ENCODE results near the gene YTHDC1.
"Not testable (repeated sequence)": the region's sequence is repeated elsewhere in the genome, so short reads cannot be mapped to it uniquely, and the experiment has no call there.

YTHDC1 gene

DNA sequence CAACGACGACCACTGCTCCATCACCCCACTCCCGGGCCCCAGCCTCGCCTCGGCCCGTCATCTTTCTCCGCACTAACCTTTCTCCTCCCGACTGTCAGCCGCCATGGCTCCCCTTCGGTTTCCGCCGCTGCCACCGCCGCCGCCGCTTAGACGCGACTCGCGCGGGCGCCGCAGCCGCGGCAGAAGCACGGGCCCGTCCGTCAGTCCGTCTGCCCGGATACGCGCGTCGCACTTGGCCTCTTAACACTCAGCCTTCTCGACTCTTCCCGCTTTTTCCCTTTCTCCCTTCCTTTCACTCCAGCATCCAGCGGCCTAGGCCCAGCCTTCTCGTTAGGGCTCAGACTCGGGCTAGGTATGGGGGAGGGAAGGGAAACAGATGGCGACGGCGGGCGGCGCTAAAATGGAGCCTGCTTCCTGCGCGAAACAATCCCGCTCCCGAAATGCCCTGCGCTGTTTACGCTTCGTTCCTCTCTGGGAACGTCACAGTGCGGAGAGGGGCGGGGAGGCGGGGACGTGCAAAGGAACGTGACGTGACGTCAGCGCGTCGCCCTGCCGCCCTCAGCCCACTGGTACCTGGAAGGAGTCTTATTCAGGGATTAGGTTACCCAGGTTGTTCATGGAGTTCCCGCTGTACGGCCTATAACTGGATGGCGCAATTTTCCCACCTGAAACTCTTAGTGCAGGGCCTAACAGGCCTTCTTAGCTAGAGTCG lies at the start of gene YTHDC1:
Gene YTHDC1, minus strand, starts transcription at position 442 of the 712 bp plus-strand sequence. Its CDS starts 337 bp downstream, at position 105.
- peak; percentile 96 for DNase-seq

DNA sequence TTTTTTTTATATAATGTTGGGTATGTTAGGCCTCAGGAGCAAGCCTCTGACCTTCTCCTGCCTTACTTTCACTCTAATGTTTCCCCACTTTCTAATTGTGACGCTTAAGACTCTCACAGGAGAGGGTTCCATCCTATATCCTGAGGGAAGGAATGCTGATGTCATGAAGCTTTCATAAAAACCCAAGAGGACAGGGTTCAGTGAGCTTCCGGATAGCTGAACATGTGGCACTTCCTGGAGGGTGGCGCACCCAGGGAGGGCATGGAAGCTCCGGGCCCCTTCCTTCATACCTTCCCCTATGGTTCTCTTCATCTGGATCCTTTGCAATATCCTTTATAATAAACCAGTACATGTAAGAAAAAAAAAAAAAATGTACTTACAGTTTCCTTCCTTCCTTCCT lies 49.4 kb upstream of the YTHDC1 start:
- no peak for DNase-seq

DNA sequence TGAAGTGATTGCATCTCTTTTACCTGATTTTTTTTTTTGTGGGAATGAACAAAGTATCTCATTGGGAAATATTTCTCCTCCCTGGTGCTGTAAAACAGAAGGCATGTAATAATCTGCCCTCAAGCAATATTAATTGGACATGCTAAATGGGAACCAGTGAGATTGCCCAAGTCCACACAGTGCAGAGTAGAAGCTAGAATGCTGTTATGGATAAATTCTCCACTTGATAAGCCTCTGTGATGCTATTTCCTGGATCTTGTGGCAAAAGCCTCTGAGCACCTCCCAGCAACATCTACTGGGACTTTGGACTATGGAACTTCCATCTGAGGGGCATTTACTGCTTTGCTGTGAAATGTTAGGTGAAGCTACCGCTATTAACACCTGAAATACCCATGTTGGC lies 46.9 kb upstream of the YTHDC1 start:
- DNase-seq, result no peak

DNA sequence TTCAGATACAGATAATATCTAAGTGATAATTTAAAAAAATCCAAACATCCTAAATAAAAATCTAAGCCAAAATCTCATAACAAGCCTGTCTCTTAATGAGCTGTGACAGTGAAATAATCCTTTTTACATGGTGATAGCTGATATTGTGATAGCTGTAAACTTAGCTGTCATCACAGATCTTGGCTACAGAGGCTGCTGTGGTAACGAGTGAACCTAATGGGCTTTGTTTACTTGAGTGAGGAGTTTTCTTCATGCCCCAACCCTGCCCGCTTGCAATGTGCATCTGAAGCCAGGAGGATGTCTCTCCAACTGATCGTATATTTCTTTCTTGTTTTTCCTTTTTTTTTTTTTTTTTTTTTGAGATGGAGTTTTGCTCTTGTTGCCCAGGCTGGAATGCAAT lies 41.5 kb upstream of the YTHDC1 start:
- no peak for DNase-seq

DNA sequence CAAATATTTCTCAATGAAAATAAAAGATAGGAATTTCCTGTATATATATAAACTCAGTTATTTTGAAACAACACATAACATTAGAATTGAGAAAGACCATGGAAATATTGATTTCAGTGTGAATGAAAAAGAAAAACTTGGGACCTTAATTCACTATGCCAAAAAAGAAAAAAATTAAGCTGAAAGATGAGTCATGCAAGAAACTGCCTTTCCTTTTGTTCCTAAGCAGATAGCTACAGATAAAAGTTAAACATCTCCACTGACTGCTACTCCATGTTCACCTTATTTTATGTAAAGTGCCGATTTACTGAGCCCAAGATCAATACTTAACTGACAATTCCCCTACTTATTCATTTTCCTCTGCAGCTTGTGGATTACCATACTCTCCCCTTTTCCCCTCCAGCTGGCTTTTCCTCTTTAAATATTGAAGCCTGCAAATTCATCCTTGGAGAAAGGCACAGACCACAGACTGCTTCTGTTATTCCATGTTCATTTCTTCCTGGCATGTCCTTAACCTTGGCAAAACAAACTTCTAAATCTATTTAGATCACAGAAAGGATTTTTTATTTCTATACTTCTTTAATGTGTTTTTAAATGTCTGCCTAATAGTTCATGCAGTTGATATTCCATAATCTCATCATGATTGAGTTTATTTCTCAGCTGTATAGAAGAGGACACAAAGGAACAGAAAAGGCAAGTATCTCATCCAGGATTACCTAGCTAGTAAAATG lies 40.5 kb upstream of the YTHDC1 start:
- DNase-seq, result no peak

DNA sequence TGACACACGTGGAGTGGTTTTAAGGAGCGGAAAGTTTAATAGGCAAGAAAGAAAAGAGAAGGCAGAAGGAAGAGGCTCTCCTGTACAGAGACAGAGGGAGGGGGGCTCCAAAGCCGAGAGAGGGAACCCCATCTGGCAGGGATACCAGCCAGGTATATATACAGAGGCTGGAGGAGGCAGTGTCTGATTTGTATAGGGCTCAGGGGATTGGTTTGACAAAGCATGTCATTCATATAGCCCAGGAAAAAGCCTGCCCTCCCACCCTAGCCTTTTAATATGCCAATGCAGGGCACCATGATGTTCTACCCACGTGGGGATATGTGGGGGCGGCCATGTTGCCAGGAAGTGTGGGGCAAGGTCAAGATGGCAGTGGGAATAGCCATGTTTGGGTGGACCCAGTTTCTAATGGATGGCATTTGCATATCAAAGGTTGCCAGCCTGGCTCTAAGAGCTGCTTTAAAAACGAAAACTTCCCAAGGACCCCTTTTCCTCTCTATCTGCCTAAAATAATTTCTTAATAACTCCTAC lies 39.6 kb upstream of the YTHDC1 start:
- DNase-seq, result not testable (repeated sequence)

DNA sequence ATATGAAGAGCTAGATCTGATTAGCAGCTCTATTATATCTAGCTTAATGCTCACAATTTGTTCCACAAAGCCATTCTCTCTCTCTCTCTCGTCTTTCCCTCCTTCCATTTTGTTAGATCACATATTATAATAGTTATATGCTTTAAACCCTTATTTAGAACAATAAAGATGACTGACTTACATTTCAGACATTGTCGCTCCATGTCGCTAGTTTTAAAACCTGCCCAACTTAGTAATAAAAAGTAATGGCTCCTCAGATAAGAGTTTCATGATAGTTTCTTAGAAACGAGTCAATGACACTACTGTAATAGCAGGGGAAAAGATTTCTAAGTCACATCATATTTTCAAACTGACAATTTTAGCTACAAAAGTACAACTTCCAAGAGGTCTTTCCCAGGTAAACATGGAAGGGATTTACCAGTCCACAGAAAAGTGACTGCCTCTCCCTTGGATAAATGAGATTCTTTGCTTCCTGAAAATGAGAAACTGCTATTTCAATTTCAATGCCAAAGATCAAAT lies 38.5 kb upstream of the YTHDC1 start:
- no peak for DNase-seq

DNA sequence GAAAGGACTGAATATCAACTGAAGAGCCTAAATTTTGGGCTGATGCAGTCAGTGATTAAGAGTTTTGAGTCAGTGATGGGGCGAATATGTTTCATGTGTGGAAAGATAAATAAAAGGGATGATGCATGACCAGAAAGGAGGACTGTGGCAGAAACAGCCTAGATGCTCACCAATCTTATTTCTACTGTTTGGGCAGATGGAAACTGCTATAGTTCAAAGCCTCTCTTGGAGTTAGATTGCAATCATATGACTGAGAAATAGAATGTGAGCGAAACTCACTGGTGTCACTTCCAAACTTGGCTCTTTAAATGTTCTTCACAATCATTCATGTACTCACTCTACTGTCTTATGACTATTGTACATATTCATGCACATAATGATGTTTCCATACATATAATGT lies 35.4 kb upstream of the YTHDC1 start:
- no peak for DNase-seq

DNA sequence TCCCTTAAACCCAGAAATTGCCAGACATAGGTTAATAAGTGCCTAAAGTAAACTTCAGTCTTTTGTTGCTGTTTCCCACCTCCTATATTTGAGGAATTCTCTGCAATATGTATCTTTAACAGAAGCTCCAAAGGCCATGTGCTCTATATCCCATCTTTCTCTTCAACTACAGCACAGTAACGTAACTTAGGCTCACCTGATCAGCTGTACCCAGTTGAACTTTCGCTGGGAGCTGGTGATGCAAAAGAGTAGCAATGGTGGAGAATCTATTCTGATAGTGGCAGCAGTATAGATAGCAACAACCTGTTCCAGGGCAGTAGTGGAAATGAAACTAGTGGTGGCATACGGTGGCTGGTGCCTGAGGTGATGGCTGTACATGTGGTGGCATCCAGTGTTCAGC lies 33.2 kb upstream of the YTHDC1 start:
- no peak for DNase-seq

DNA sequence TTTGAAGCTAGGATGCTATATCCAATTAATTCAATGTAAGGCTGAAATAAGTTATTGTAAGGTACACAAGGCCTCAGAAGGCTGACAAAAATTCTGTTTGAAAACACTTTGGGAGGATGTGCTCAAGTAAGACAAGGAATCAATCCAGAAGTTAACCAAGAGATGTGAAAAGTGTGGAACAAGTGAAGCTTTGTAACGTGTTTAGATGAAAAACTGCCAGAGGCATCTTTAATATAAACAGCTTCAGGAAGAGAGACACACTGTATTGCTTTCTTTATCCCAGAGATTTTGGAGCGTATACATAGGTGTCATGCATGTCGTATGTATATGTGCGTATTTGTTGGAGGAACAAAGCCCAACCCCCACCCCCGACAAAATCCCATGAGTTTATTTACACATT lies 28.3 kb upstream of the YTHDC1 start:
- no peak for DNase-seq

DNA sequence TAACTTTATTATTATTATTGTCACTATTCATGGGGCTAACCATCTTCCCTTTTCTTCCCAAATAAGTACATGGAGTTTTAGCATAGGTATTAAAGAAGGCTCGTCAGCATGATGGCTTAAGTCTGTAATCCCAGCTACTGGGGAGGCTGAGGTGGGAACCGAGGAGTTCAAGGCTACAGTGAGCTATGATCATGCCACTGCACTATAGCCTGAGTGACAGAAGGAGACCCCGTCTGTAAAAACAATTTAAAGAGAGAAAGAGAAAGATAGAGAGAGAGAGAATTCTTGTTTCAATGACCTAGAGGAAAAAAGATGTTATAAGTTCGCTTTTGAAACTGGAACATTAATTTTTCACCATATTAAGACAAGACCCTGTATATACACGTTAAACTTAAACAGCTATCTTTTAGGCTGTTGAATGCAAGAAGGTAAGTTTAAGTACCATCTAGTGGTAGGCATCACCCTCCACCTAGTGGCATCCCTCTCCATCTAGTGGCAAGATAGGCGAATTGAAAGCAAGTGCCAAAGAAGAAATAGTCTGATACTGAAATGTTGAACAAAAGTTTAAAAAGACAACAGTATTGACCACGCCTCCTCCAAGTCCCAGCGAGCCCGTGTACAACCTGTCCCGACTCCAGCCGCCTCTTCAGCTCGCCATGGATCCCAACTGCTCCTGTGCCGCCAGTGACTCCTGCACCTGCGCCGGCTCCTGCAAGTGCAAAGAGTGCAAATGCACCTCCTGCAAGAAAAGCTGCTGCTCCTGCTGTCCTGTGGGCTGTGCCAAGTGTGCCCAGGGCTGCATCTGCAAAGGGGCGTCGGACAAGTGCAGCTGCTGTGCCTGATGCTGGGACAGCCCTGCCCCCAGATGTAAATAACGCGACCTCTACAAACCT lies 26.0 kb upstream of the YTHDC1 start:
- DNase-seq, result peak; percentile 59

DNA sequence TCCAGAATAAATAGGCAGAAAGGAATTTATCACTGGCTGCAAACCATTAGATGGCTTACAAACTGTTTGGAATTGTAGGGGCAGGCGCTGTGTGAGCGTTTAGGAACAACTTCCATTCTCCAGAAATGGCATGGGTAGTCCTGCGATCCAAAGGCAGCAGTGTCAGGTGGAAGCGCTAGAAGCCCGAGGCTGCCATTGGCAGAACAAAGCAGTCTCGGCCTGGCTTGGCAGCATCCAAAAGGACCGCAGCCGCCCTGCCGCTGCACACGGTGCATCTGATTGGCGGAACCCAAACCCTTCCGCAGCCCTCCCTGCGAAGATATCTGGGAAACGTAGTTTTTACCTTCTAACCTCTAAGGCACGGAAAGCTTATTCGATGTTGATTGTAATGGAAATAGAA lies 23.6 kb upstream of the YTHDC1 start:
- peak; percentile 76 for DNase-seq

DNA sequence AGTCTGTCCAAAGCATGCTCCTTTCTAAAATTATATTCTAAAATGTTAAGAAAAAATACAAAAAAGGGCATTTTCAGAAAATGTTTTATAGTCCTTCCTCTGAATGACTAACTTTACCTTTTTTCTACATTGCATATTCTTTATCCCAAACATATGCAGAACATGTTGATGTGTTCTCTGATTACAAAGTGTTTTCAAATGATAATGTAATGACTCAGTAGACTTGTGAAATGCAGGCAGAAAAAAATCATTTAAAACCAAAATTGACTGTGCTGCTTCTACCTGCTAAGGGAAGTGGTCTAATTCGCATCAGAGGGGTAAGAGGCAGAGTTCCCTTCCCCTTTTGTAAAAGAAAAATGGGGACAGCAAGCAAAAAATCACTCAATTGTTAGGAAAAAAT lies 22.7 kb upstream of the YTHDC1 start:
- DNase-seq, result no peak

DNA sequence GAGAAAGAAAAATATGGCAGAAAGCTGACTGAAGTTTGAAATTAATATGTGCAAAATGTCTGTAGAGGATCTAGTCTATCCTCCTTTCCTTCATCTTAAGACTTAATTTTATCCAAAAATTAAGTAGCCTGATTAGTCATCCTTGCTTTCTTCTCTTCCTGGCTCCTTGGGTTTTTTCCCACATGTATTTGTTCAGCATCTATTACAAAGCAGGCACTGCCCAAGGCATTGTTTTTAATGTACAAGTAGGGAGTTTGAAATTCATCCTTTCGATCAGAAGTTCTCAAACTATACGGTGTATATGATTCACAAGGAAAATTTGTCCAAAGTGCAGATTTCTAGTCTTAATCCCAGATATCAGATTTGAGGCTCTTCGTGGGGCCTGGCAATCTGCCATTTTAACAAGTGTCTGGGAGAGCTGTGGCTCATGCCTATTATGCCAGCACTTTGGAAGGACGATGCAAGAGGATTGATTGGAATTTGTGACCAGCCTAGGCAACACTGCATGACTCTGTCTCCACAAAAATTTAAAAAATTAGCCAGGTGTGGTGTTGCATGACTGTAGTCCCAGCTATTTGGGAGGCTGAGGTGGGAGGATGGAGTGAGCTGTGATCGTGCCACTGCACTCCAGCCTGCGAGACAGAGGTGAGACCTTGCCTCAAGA lies 19.4 kb upstream of the YTHDC1 start:
- no peak for DNase-seq

DNA sequence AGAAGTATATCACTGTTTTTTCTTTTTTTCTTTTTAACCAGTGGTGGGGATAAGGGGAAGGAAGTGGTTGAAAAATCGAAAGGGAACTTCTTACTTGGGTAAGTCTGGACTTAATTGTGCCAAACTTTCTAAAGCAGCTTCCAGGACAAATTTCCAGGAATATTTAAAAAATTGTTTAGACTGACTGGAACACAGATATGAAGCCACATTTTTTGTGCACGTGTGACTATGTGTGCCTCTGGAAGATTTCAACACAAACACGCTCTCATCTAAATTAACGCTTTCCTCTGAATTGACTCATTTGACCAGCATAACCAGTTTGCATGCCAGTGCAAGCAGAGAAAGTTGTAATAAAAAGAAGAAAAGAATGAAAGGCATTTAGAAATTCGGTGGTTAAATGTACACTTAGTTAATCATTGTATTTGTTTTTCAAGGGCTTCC lies 18.8 kb upstream of the YTHDC1 start:
- no peak for DNase-seq

DNA sequence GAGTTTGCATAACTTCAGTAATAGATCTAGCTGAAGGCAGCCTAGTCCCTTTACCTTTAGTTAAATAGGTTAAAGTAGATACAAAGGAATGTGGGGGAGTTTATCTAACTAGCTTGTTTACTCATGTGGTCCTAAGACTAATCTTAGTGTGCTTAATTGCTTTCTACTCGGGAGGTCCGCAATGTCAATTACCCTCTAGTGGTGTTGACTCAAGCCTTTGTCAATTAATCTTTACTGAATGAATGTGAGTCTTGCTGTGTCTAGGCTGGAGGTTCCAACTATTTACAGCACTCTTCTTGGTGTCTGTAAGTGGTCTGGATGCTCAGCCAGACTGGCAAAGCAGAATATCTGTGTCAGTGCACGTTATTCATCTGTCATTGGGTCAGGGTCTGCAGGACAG lies 17.9 kb upstream of the YTHDC1 start:
- no peak for DNase-seq

DNA sequence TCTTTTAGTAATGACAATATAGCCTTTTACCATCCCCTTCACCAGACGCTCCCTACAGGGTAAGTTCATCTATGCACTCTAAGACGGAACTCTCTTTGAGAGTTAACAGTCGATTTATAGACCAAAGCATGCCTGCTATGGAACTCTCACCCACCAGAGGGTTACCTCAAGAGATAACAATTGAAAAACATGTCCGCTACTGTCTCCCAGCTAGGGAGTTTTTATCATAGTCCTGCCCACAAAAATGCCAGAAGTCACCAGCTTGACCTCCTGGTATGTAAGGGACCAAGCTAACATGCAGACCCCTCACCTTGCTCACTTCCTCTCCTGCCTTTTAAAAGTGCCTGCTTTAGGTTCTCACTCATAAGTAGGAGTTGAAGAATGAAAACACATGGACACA lies 16.7 kb upstream of the YTHDC1 start:
- DNase-seq, result no peak

DNA sequence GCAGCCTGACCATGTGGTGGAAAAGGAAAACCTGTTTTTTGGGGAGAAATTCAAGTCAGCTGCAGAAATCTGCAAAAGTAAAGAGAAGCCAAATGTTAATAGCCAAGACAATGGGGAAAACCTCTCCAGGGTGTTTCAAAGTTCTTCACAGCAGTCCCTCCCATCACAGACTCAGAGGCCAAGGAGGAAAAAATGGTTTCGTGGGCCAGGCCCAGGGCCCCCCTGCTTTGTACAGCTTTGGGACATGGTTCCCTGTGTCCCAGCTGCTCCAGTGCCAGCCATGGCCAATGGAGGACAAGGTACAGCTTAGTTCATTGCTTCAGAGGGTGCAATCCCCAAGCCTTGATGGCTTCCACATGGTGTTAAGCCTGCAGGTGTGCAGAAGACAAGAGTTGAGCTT lies 15.2 kb upstream of the YTHDC1 start:
- no peak for DNase-seq

DNA sequence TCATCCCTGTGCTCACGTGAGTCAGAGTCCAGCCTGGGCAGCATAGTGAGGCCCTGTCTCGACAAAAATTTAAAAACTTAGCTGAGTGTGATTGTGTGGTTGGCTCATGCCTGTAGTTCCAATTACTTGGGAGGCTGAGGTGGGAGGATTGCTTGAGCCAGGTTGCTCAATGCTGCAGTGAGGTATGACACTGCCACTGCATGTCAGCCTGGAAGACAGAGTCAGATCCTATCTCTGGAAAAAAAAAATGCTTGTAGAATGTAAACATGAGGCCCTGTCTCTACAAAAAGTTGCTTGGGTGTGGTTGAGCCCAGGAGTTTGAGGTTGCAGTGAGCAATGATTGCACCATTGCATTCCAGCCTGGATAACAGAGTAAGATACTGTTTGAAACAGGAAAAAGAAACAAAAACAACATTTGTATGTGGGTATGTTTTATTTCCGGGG lies 11.3 kb upstream of the YTHDC1 start:
- DNase-seq, result no peak

DNA sequence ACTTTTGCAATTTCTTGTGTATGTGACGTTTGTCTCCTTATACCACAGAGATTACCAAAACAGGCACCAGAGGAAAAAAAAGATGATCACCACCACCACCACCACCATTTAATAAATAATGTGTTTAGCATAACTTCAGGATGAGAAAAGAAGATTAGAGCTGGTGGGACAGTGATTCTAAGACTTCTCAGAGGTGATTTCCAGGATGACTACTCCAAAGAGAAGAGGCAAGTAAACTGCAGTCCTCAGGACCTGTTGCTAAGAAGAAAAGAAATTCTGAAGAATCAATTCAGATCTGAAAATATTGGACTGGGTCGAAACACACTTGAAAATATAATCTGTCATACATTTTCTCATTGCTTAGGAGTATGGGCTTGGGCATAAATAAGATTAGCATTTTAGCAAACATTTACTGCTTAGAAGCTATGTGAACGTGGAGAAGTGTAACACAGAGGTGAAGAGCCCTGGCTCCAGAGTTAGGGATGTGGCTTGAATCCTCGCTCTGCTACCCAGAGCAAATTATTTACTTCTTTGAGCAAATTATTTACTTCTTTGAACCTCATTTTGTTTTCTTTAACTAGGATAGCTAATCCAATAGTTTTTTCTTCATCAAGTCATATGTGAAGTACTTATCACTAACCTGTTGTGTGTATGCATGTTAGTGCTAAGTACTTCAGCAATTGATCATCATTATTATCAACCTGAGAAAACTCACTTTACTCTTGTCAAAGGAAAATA lies 10.5 kb upstream of the YTHDC1 start:
- no peak for DNase-seq

DNA sequence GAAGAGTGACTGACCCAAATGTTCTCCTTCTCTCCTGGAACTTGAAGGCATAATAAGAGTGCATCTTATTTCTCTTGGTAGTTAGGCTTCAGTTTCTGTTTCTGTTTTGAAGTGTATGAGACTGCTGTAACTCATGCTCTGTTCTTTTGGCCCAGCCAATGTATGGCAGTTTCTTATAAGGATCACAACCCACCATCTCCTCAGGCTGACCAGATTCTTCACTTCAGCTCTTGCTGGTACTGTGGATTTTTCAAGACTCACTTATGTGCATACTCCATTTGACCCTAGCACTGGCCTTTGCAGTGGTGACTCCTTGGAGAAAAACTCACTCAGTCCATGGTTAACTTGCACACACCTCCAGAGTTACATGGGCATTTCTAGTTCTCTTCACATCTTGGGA lies 9.6 kb upstream of the YTHDC1 start:
- no peak for DNase-seq

DNA sequence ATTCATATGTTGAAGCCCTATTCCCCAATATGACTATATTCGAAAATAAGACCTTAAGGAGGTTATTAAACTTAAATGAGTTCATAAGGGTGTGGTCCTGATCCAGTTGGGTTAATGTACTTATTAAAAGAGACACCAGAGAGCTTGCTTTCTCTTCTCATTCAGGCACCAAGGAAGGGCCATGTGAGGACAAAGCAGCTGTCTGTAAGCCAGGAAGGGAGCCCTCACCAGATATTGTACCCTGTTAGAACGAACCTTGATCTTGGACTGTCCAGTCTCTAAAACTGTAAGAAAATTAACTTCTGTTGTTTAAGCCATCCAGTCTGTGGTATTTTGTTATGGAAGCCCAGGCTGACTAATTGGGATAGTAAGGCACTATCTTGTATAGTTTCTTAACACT lies 9.1 kb upstream of the YTHDC1 start:
- DNase-seq, result no peak

Measured in CD4-positive, alpha-beta T cell treated with Interleukin-6 for 4 hours (primary cell).